IgD-negative memory B cell (primary cell): Measurements from ENCODE around the gene TNFRSF1B. TPM values are rescaled to one million over a fixed set of nuclear protein-coding genes. Genes with fewer than 3 reads are reported as not detected.

Experiments
- H3K27ac Mint-ChIP-seq, 3 donors: one replicate each; pipeline ENCODE4 v1.8.0; 2020 to 2022; ENCODE audit warnings: mild to moderate bottlenecking in 3 of 3, mixed read lengths in 3 of 3, moderate library complexity in 1 of 3
- H3K27me3 Mint-ChIP-seq: one replicate; pipeline ENCODE4 v1.8.0; 2021; ENCODE audit warnings: mixed read lengths
- H3K36me3 Mint-ChIP-seq: one replicate; pipeline ENCODE4 v1.8.0; 2020; ENCODE audit warnings: mild to moderate bottlenecking, mixed read lengths
- H3K4me1 Mint-ChIP-seq, 3 donors: one replicate each; pipeline ENCODE4 v1.8.0; 2020 to 2022; ENCODE audit warnings: mixed read lengths in 3 of 3, mild to moderate bottlenecking in 1 of 3
- H3K4me3 Mint-ChIP-seq, 4 donors: one replicate each; pipeline ENCODE4 v1.8.0; 2020 to 2022; ENCODE audit warnings: mild to moderate bottlenecking in 4 of 4, mixed read lengths in 4 of 4, moderate library complexity in 3 of 4
- H3K9me3 Mint-ChIP-seq, 3 donors: one replicate each; pipeline ENCODE4 v1.8.0; 2020 to 2021; ENCODE audit warnings: mixed read lengths in 3 of 3, mild to moderate bottlenecking in 1 of 3
- polyA plus RNA-seq: library from polyadenylated mRNA; unstranded; fragments of 300-500 nt; fragmentation: Illumina TruSeq; gene quantifications from one replicate; pipeline ENCODE4 v1.2.3, GENCODE V29; 2021

TNFRSF1B gene
- polyA plus RNA-seq, 1 donor from 2014 or later: 117 TPM

DNA sequence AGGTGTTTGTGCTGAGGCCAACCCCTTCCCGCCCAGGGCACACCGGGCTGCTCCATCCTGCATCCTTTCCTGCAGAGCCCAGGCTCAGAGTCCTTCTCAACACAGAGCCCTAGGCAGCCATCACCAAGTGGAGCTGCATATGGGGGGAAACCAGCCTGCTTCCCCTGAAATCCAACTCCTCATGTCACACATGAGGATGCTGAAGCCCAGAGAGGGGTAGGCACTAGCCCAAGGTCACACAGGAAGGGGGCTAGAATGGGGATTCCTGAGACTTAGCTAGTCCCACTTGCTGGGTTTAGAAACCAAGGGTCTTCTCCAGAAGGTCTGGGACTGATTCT lies 5.5 kb upstream of the TNFRSF1B start:
- H3K4me1 Mint-ChIP-seq: peaks cover 44 to 57% (median 56%) of the 10 kb centered on the region in 3 donors
- H3K27ac Mint-ChIP-seq: peak overlapping the region; percentile 52 to 95 (median 89)
- peak overlapping the region in 3 of 4 donors; percentile 30 to 80 (median 46) for H3K4me3 Mint-ChIP-seq

DNA sequence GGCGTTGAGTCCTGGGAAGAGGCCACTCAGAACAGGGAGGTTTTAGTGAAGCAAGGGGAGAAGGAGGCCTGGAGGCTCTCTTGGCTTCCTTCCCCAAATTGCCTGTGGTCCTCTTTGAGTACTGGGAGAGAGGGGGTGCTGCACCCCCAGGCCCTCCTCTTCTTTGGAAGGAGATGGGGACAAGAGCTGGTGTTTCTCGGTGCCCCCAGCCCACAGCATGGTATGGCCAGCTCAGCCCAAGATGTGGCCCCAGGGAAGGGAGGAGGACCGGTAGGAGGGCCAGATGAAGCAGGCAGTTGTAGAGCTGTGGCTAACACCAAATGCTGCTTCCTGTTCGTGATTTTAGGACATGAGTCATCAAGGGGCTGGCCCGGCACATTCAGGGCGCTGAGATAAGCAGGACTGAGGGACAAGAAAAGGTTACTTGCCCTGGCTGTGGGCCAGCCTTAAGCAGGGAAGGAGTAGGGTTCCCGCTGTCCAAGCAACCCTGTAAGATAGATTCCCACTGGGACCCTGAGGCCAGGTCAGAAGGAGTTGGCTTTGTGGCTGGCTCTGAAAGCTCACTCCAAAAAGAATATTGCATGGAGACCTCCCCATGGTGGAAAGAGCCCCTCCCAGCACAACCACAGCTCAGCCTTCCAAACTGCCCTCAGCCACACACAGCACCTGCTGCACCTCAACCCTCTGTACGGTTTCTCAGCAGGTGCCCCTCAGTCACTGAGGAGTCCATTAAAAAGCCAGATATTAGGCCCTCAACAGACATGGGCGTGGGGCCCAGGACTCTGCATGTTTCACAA lies 4.9 kb upstream of the TNFRSF1B start:
- Mint-ChIP-seq H3K36me3 (peaks cover 5% of the 10 kb centered on the region), H3K4me1 (peaks cover 44 to 55% (median 55%) of the 10 kb centered on the region in 3 donors), H3K27me3 (peaks cover 1% of the 10 kb centered on the region), H3K9me3 (no peaks in the 10 kb centered on the region), H3K4me3 (peak overlapping the region; percentile 46 to 86 (median 67)), H3K27ac (peak overlapping the region; percentile 52 to 95 (median 89))

More for the DNA sequence above, 5.5 kb upstream of the TNFRSF1B start:
- Mint-ChIP-seq H3K9me3 (no peaks in the 10 kb centered on the region), H3K36me3 (peaks cover 5% of the 10 kb centered on the region), H3K27me3 (peaks cover 1% of the 10 kb centered on the region)

DNA sequence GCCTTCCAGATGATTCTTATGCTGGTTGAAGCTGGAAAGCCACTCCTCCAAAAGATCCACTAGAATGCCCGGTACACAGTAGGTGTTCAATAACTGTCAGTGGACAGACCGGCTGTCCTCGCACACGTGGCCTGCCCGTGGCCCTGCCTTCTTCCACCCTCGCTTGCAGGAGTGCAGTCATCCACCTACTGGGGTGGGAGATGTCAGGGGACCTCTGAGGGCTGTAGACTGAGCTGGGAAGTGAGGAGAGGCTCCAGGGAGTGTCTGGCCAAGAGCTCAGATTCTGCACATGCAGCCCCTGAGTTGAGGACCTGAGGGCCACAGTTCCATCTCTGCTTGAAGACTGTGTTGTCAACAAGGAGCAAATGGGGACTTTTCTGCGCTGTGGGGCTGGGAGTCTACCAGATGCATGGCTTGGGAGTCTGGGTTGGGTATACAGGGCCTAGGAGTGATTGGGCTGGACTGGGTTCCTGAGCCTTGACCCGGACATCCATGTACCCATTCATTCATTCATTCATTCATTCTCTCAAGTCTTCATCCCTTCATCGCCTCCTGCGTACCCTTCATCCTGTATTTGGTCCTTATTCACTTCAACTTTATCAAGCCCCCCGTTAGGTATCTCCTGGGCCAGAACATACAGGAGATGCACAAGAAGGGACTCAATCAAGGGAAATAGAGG lies 4.2 kb upstream of the TNFRSF1B start:
- peak overlapping the region; percentile 21 to 91 (median 83) for H3K4me3 Mint-ChIP-seq
- peaks cover 40 to 51% (median 50%) of the 10 kb centered on the region in 3 donors for H3K4me1 Mint-ChIP-seq
- no peaks in the 10 kb centered on the region for H3K27me3 Mint-ChIP-seq
- H3K27ac Mint-ChIP-seq: peak overlapping the region in 2 of 3 donors; percentile 52 to 95
- no peaks in the 10 kb centered on the region for H3K9me3 Mint-ChIP-seq
- H3K36me3 Mint-ChIP-seq: peaks cover under 1% of the 10 kb centered on the region

DNA sequence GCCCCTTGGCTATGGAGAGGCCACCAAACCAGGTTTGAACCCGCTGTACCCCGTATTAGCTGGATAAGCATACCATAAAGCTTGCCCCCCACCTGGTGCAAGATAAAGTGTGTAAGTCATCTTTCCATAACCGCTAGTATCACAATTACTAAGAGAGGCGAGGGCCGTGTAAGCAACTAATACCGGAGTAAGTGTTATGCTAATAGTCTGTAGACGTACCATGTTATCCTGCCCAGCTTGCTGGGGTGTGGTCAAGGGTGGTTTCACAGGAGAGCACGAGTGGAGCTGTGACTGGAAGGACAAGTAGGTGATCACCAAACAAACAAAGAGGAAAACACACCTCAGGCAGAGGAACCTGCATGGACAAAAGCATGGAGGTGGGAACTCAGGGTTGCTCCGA lies 3.6 kb upstream of the TNFRSF1B start:
- no peaks in the 10 kb centered on the region for H3K36me3 Mint-ChIP-seq
- H3K4me3 Mint-ChIP-seq: peak overlapping the region in 1 of 4 donors; percentile 91
- H3K27ac Mint-ChIP-seq: peak overlapping the region; percentile 33 to 95 (median 39)
- no peaks in the 10 kb centered on the region for H3K9me3 Mint-ChIP-seq
- no peaks in the 10 kb centered on the region for H3K27me3 Mint-ChIP-seq
- peaks cover 41 to 51% (median 51%) of the 10 kb centered on the region in 3 donors for H3K4me1 Mint-ChIP-seq

DNA sequence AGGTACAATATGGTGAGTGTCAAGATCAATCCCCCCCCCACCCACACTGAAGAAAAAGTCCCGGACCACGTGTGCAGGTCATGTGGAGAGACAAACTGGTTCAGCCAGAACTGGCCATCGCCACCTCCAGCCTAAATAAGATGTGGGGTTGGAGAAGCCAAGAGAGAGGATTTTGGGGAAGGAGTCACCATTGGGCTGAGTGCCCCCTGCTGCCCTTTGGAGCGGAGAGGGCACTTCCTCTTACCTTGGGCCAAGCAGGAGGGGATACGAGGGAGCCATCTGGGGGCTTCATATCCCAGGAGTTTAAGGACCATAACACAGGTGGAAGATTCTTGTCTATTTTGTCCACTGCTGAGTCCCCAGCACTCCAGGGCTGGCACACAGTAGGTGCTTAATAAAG lies 2.6 kb upstream of the TNFRSF1B start:
- Mint-ChIP-seq H3K4me1 (peaks cover 40 to 54% (median 53%) of the 10 kb centered on the region in 3 donors), H3K27ac (peak overlapping the region in 1 of 3 donors; percentile 33), H3K9me3 (no peaks in the 10 kb centered on the region), H3K4me3 (peak overlapping the region in 2 of 4 donors; percentile 12 to 91), H3K27me3 (no peaks in the 10 kb centered on the region), H3K36me3 (no peaks in the 10 kb centered on the region)

DNA sequence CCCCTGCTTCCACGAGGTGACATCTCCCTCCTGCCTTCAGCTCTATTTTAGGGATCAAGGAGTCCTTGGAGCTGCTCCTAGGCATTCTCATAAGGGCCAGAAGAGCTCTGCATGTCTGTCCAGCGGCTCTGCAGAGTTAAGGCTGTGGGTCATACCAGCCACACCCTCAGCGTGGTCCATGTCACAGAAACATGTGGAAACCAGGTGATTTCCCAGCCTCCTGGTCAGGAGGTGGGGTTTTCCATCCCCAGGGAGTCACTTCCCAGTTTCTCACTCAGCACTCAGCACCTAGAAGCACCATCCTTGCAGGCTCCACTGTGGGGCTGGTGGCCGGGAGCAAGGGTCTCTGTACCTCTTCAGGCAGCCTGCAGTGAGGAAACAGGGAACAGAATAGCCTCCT lies 1.4 kb upstream of the TNFRSF1B start:
- Mint-ChIP-seq H3K27me3 (no peaks in the 10 kb centered on the region), H3K4me1 (peaks cover 42 to 60% (median 54%) of the 10 kb centered on the region in 3 donors), H3K4me3 (peak overlapping the region in 1 of 4 donors; percentile 91), H3K9me3 (no peaks in the 10 kb centered on the region), H3K27ac (peak overlapping the region in 1 of 3 donors; percentile 30), H3K36me3 (no peaks in the 10 kb centered on the region)

DNA sequence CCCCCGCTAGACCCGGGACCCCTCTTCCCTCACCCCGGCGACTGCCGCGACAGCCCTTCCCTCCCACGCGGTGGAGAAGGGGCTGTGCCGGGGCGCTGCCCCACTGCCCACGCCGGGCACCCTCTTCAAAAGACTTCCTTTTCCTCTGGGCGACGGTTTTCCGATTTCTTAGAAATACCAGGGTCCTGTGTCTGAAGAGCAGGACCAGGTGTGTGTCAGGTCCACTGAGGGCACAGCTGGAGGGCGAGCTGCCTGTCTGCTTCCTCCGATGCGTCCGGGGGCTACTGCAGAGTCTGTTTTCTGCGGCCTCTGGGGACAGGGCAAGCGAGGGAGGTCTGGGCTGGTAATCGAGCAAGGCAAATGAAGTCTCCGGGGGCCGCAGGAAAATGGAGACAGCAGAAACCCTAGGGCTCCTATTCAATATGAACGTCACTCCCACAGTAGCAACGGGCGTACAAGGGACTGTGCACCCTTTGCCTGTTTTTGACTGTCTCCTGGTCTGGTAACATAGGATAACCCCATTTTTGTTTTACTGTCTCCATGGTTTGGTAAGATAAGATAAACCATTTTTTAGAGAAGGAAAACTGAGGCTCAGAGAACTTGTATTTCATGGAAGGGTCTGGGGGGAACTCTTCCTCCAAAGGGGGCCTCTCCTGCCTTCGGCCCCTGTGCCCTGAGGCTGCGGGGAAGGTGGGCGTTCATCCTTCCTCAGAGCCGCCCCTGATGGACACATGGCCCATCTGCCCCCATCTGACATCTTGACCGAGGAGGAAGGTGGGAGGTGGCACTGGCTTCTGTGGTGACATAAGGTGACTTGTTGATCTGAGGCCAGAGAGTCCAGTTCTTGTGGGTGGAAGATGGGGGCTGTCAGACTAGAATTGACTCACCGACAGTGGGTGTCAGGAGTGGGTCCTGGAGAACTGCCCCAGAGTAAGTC lies 970 bp downstream of the TNFRSF1B start:
- Mint-ChIP-seq H3K36me3 (no peaks in the 10 kb centered on the region), H3K27me3 (no peaks in the 10 kb centered on the region), H3K27ac (peak overlapping the region; percentile 89 to 98 (median 97)), H3K4me1 (peaks cover 45 to 56% (median 51%) of the 10 kb centered on the region in 3 donors), H3K4me3 (peak overlapping the region; percentile 97 to 100 (median 99)), H3K9me3 (no peaks in the 10 kb centered on the region)

DNA sequence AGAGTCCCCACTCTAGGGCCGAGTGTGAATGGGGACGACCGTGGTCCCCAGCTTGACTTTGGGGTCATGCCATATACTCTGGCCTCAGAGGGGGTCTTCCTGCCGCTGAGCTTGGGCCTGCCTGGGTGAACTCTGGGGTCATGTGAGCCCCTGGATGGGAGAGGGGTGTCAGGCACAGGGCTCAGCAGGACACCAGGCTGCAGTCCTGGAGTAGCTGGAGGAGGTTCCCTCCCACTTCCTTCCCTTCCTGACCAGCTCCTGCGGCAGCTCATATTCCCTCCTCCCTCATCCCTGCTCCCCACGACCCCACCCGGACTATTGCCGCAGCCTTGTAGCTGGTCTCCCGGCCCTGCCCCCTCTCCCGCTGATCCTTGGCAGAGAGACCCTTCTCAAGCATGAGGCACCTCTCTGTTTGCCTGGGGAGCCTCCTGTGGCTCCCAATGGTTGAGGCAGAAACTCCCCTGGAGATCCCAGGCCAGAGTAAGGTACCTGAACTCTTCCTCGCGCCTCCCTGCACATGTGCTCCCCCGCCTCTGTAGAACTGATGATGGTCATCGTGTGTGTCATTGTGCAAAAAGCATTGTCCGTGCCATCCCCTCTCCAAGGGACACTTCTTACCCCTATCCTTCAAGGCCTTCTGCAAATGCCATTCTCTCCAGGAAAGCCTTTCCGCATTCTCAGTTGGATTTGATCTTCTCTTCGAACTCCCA lies 1.8 kb downstream of the TNFRSF1B start:
- H3K4me1 Mint-ChIP-seq: peaks cover 46 to 57% (median 49%) of the 10 kb centered on the region in 3 donors
- H3K9me3 Mint-ChIP-seq: no peaks in the 10 kb centered on the region
- H3K27ac Mint-ChIP-seq: peak overlapping the region; percentile 62 to 89 (median 65)
- H3K4me3 Mint-ChIP-seq: peak overlapping the region; percentile 97 to 100 (median 99)
- no peaks in the 10 kb centered on the region for H3K27me3 Mint-ChIP-seq
- peaks cover 1% of the 10 kb centered on the region for H3K36me3 Mint-ChIP-seq

DNA sequence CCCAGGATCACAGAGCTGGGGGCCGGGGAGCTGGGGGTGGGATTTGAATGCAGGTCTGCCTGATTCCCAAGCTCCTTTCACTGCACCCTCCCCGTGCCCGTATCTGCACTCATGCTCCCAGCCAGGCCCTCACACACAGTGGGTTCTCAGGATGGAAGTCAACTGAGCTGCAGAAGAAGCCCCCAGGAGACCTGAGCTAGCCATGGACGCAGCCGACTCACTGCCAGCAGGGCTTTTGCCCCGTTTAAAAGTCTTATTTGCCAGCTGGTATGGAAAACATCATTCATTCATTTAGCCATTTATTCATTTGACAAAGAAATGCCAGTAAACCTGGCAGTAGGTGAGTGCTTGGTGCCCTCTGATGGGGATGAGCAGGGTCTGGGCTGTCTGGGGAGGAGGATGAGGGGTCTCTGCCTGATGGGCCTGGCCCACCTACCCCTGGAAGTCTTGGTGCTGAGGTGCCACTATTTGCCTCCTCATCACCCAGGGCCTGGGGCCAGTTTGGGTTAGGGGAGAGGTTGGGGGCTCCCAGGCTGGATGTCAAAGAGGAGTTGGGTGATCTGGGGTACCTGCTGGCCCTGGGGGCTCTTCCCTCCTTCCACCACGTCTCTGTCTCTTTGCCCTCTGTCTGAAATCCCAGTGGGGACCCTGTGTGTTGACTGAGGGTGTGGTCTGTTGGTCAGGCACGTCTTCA lies 2.8 kb downstream of the TNFRSF1B start:
- H3K27ac Mint-ChIP-seq: peak overlapping the region; percentile 62 to 86 (median 78)

DNA sequence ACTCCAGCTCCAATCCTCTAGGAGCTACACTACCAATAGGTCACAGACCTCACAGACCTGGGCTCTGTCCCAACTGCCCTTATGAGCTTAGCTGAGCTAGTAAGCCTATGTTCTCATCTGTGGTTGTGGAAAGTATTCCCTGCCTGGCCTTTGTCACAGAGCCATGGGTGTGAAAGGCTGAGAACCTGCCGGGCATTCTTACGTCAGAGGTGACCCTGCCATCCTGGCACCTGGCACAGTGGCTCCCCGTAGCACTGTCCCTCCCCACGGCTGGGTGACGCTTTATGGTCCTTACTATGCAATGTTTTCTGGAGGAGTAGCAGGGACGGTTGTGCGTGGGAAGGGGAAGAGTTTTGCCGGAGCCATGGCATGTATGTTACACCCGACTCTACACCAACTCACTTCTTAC lies 3.5 kb downstream of the TNFRSF1B start:
- Mint-ChIP-seq H3K27me3 (no peaks in the 10 kb centered on the region), H3K27ac (peak overlapping the region in 1 of 3 donors; percentile 86), H3K4me3 (peak overlapping the region in 3 of 4 donors; percentile 56 to 97 (median 71)), H3K36me3 (peaks cover 1% of the 10 kb centered on the region), H3K4me1 (peaks cover 50 to 59% (median 53%) of the 10 kb centered on the region in 3 donors), H3K9me3 (no peaks in the 10 kb centered on the region)

More for the DNA sequence above, 2.8 kb downstream of the TNFRSF1B start:
- Mint-ChIP-seq H3K4me1 (peaks cover 49 to 59% (median 50%) of the 10 kb centered on the region in 3 donors), H3K27me3 (no peaks in the 10 kb centered on the region), H3K36me3 (peaks cover 1% of the 10 kb centered on the region), H3K9me3 (no peaks in the 10 kb centered on the region), H3K4me3 (peak overlapping the region in 2 of 4 donors; percentile 56 to 97)

DNA sequence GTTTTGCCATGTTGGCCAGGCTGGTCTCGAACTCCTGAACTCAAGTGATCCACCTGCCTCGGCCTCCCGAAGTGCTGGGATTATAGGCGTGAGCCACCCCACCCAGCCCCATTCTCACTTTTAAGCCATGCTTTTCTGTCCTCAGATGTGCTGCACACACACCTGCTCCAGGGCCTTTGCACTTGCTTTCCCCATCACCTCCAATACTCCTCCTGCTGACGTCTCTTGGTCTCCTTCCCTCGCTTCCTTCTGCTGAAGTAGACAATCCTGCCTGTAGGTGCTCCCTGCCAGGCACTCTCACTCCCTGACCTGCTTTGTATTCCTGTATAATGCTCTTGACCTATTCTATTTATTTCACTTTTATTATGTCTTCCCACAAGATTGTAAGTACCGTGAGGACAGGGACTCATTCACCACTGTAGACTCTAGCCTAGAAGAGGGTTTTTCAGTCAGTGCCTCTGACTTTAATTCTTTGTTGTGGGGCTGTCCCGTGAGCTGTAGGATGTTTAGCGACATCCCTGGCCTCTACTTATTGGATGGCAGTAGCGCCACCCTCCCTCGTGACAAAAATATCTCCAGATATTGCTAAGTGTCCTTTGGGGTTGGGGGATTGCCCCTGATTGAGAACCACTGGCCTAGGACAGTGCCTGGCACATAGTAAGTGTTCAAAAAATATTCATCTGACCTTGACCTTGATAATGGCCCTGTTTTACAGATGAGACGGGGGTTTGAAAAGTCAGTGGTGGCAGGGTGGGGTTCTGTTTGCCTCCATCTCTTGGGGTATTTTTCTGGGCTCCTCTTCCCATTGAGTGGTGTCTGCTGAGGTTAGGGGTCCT lies 4.6 kb downstream of the TNFRSF1B start:
- peak overlapping the region; percentile 94 to 98 (median 97) for H3K27ac Mint-ChIP-seq
- H3K4me1 Mint-ChIP-seq: peaks cover 53 to 63% (median 54%) of the 10 kb centered on the region in 3 donors
- peaks cover 1% of the 10 kb centered on the region for H3K36me3 Mint-ChIP-seq
- H3K4me3 Mint-ChIP-seq: peak overlapping the region; percentile 18 to 84 (median 66)
- H3K27me3 Mint-ChIP-seq: no peaks in the 10 kb centered on the region
- H3K9me3 Mint-ChIP-seq: no peaks in the 10 kb centered on the region

DNA sequence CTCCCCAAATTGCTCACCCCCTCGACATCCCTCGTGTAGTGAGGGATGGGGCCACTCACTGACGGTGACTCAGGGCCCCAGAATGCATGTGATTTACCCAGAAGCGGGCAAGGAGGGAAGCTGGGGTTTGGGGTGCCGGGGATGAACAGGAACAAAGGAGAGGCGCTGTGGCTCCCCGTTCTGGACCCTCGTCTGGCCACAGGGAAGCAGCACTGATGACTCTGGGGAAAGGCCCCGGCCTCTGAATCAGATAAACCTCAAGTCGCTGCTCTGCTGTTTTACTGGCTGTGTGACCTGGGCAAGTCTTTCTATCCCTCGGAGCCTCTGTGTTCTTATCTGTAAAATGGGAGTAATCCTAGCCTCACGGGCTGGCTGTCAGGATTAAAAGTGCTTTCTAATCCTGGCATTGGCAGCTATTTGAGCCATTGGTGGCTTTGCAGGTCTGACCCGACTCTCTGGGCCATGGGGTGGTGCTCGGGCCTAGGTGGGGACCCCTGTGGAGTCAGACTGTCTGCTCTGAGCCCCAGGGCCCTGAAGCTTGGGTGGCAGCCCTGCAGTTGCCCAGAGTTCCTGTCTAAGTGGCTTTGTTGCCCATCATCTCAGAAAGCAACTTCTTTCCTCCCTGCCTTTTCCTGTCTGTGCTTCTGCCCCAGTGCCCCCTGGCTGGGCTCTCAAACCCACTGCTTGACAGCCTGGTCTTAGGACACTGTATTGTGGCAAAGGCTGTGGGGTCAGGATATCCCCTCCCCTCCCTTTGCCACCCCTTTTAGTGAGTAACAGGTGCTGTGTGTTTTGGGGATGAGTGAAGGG lies 5.5 kb downstream of the TNFRSF1B start:
- Mint-ChIP-seq H3K27ac (peak overlapping the region; percentile 94 to 98 (median 97)), H3K36me3 (peaks cover 1% of the 10 kb centered on the region), H3K9me3 (no peaks in the 10 kb centered on the region), H3K27me3 (no peaks in the 10 kb centered on the region), H3K4me3 (peak overlapping the region; percentile 51 to 91 (median 80)), H3K4me1 (peaks cover 55 to 66% (median 57%) of the 10 kb centered on the region in 3 donors)
